ENCODE results near the gene MED12L.

Gene MED12L

DNA sequence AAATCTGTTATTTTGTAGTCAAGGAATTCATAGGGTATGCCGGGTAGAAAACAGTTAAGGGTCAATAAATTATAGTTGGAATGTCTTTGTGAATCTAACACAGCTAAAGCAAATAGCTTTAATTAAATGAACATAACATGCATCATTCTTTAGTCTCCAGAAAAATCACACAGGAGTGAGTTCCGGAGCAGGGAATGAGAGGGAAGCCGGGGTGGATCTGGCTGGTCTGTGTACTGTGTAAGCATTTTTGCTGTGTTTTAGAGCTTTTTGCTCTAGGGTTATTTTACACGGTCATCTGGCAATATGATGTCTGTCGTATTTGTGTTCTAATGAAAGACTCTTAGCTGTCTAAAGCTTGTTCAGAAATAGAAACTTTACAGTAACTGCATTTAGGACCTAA lies 57.5 kb downstream of the MED12L start:
- Histone ChIP-seq H3K9ac (no peak overlapping the region), H3K4me1 (ENCODE audit: low read depth, poor library complexity, severe bottlenecking) (peaks cover 11% of the 10 kb centered on the region), H3K79me2 (ENCODE audit: insufficient read depth, low read depth) (no peaks in the 10 kb centered on the region), H2AFZ (ENCODE audit: low read depth) (no peak overlapping the region), H3K4me3 (IDR thresholded peaks at IDR 0.05; ENCODE audit: insufficient read depth, low read depth, low read length) (no peak overlapping the region), H3K27me3 (ENCODE audit: insufficient read depth, low read depth) (no peaks in the 10 kb centered on the region), H3K36me3 (ENCODE audit: insufficient read depth) (no peaks in the 10 kb centered on the region), H3K4me2 (no peak overlapping the region), H4K20me1 (ENCODE audit: insufficient read depth) (no peaks in the 10 kb centered on the region), H3K27ac (no peak overlapping the region)
- TF ChIP-seq, protein P1, sequence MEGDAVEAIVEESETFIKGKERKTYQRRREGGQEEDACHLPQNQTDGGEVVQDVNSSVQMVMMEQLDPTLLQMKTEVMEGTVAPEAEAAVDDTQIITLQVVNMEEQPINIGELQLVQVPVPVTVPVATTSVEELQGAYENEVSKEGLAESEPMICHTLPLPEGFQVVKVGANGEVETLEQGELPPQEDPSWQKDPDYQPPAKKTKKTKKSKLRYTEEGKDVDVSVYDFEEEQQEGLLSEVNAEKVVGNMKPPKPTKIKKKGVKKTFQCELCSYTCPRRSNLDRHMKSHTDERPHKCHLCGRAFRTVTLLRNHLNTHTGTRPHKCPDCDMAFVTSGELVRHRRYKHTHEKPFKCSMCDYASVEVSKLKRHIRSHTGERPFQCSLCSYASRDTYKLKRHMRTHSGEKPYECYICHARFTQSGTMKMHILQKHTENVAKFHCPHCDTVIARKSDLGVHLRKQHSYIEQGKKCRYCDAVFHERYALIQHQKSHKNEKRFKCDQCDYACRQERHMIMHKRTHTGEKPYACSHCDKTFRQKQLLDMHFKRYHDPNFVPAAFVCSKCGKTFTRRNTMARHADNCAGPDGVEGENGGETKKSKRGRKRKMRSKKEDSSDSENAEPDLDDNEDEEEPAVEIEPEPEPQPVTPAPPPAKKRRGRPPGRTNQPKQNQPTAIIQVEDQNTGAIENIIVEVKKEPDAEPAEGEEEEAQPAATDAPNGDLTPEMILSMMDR (conservative IDR thresholded peaks at IDR 0.05; ENCODE audit: low read depth, low read length): no peak

DNA sequence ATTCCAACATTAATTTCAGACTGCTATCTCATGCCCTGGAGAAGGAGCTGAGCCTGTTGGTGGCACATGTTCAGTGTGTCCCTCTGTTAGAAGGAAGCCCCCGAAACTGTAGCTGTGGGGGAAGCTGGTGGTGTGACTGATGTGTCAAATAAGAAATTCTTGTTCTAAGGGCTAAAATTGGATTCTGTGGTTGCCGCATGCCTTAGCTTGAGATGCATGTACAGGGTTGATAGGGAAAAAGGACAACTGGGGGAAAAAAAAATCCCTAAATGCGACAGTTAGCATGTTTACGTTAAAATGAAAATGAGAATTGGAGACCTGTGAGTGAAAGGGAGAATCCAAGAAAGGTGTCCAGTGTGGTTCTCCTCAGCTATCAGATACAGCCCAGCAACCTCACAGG lies 58.6 kb downstream of the MED12L start:
- Histone ChIP-seq H3K27me3 (ENCODE audit: insufficient read depth, low read depth) (no peaks in the 10 kb centered on the region), H3K9ac (no peak overlapping the region), H3K4me1 (ENCODE audit: low read depth, poor library complexity, severe bottlenecking) (peaks cover 11% of the 10 kb centered on the region), H4K20me1 (ENCODE audit: insufficient read depth) (no peaks in the 10 kb centered on the region), H3K36me3 (ENCODE audit: insufficient read depth) (no peaks in the 10 kb centered on the region), H2AFZ (ENCODE audit: low read depth) (no peak overlapping the region), H3K79me2 (ENCODE audit: insufficient read depth, low read depth) (no peaks in the 10 kb centered on the region), H3K4me3 (IDR thresholded peaks at IDR 0.05; ENCODE audit: insufficient read depth, low read depth, low read length) (no peak overlapping the region), H3K4me2 (no peak overlapping the region), H3K27ac (no peak overlapping the region)
- TF ChIP-seq, protein P1 (conservative IDR thresholded peaks at IDR 0.05; ENCODE audit: low read depth, low read length): no peak

DNA sequence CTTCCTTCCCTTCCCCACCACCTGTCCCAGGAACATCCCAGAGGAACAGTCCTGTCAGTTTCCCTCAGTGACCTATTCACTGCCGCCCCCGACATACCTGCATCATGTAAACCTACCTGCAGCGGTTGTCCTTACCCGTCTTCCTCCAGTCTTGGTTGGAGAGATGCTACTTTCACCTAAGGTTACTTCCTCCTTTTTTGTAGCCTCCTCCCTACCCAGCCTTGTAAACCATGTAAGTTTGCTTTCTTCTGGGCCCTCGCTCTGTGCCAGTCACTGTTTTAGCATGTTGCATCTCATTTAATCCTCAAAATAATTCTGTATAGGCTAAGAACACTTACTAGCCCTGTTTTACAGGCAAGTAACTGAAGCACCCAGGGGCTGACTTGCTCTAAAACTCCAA lies 59.3 kb downstream of the MED12L start:
- Histone ChIP-seq H3K79me2 (ENCODE audit: insufficient read depth, low read depth) (no peaks in the 10 kb centered on the region), H3K27ac (no peak overlapping the region), H3K27me3 (ENCODE audit: insufficient read depth, low read depth) (no peaks in the 10 kb centered on the region), H3K4me2 (no peak overlapping the region), H3K9ac (no peak overlapping the region), H3K36me3 (ENCODE audit: insufficient read depth) (no peaks in the 10 kb centered on the region), H2AFZ (ENCODE audit: low read depth) (no peak overlapping the region), H3K4me1 (ENCODE audit: low read depth, poor library complexity, severe bottlenecking) (peaks cover 11% of the 10 kb centered on the region), H3K4me3 (IDR thresholded peaks at IDR 0.05; ENCODE audit: insufficient read depth, low read depth, low read length) (no peak overlapping the region), H4K20me1 (ENCODE audit: insufficient read depth) (no peaks in the 10 kb centered on the region)
- TF ChIP-seq, protein P1 (conservative IDR thresholded peaks at IDR 0.05; ENCODE audit: low read depth, low read length): no peak

DNA sequence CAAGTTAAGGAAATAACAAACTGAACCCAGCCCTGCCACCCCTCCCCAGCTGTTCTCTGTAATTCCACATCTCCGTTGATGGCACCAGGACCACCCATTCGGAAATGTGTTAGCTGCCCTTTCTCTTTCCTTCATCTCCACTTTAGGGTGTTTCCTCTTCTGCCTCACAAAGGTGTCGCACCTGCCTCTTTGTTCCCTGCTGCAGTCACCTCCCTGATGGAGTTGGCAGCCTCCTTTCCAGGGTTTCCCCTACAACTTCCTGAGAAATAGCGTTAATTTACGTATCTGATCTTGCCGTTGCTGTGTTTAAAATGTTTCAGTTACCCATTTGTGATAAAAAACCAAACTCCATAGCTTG lies 60.2 kb downstream of the MED12L start:
- Histone ChIP-seq H3K4me2 (no peak overlapping the region), H4K20me1 (ENCODE audit: insufficient read depth) (no peaks in the 10 kb centered on the region), H2AFZ (ENCODE audit: low read depth) (no peak overlapping the region), H3K27ac (no peak overlapping the region), H3K27me3 (ENCODE audit: insufficient read depth, low read depth) (no peaks in the 10 kb centered on the region), H3K4me3 (IDR thresholded peaks at IDR 0.05; ENCODE audit: insufficient read depth, low read depth, low read length) (no peak overlapping the region), H3K36me3 (ENCODE audit: insufficient read depth) (no peaks in the 10 kb centered on the region), H3K79me2 (ENCODE audit: insufficient read depth, low read depth) (no peaks in the 10 kb centered on the region), H3K4me1 (ENCODE audit: low read depth, poor library complexity, severe bottlenecking) (peaks cover 11% of the 10 kb centered on the region), H3K9ac (no peak overlapping the region)
- TF ChIP-seq, protein P1 (conservative IDR thresholded peaks at IDR 0.05; ENCODE audit: low read depth, low read length): no peak
